GM12892 (cell line): ENCODE data around the gene CMKLR1.

Experiments used
- DNase-seq: peaks from one replicate; pipeline ENCODE4 v3.0.0; 2011; ENCODE audit not compliant: insufficient read length
- FAIRE-seq: peaks from 2 replicates; lab custom pipeline; 2011; peaks lifted over from hg19 to GRCh38; lab: Jason Lieb, UNC
- POLR2A ChIP-seq: IDR thresholded peaks from 2 replicates; pipeline ENCODE4 v1.6.1; 2011; ENCODE audit warnings: low read depth, low read length, control low read depth
- POLR2AphosphoS5 ChIP-seq: IDR thresholded peaks from 2 replicates; pipeline ENCODE4 v1.6.1; 2011; ENCODE audit warnings: low read depth, low read length, control low read depth
- TAF1 ChIP-seq: IDR thresholded peaks from 2 replicates; pipeline ENCODE4 v1.6.1; 2011; ENCODE audit warnings: low read depth, mild to moderate bottlenecking, control low read depth, low read length, borderline replicate concordance

Gene CMKLR1

DNA sequence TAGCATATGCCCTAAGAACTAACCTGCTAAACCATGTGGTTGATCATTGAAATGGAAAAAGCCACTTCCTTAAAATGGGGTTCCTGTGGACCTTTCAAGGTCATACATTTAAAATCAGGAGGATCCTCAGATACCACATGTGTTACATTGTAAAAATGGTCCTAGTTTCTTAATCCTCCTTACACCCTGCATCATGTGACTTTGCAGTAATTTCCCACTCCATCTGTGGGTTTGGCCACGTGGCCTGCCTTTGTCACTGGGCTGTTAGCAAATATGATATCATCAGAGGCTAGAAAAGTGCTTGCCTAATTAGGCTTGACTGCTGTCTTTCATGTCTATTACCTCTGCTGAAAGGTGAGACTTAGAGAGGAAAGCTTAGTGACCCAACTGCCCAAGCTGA lies 70.7 kb downstream of the CMKLR1 start:
- no peak for DNase-seq
- FAIRE-seq = no peak
- TF ChIP-seq TAF1 (no peak), POLR2AphosphoS5 (no peak), POLR2A (no peak)

DNA sequence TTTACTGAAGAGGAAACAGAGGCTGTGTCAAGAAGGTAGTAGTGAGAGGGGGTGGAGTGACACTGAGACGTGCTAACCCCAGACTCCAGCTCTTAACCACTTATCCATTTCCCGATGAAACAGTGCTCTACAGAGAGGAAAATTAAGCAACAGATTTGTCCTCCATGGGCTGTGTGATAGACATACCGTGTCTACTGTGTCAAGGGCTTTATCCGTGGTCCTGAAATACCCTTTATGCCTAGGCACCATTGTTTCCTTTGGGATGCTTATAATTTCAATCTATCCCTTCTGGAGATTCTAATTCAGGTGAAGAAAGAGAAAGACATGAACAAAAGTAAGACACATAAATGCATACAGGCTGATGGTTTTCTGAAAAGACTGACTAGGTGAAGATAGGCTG lies 71.7 kb downstream of the CMKLR1 start:
- FAIRE-seq (no peak), DNase-seq (no peak)
- TF ChIP-seq POLR2AphosphoS5 = no peak
- TF ChIP-seq POLR2A = no peak
- no peak for TF ChIP-seq TAF1

DNA sequence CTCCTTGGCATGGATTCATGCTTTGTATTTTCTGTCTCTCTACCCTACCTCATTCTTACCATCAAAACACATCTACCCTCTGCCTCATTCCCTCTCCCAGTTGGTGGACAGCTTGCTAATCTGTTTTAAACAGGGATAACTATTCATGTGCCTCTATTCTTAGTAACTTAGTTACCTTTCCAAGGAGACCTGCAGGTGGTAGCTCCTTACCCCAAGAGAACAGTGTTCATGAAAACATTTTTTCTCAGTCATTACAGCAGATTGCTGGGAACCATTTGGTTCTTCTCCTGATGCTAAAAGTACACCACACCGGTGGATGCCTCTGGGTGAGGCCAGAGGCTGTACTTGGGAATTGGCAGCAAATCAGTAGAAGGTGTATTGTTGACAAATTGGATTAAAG lies 73.0 kb downstream of the CMKLR1 start:
- DNase-seq = no peak
- FAIRE-seq = no peak
- no peak for TF ChIP-seq TAF1
- no peak for TF ChIP-seq POLR2A
- no peak for TF ChIP-seq POLR2AphosphoS5

DNA sequence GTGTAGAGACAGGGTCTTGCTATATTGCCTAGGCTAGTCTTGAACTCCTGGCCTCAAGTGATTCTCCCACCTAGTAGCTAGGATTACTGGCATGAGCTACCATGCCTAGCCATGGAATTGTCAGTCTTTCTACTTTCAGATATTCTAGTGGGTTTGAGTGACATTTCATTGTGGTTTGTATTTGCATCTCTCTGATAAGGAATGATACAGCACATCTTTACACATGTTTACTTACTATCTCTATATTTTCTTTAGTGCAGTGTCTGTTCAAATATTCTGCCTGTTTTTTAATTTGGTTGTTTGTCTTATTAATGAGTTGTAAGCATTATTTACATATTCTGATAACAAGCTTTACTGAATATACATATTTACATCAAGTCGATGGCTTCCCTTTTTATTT lies 73.6 kb downstream of the CMKLR1 start:
- TF ChIP-seq TAF1 (no peak), POLR2AphosphoS5 (no peak), POLR2A (no peak)
- DNase-seq (no peak), FAIRE-seq (no peak)

DNA sequence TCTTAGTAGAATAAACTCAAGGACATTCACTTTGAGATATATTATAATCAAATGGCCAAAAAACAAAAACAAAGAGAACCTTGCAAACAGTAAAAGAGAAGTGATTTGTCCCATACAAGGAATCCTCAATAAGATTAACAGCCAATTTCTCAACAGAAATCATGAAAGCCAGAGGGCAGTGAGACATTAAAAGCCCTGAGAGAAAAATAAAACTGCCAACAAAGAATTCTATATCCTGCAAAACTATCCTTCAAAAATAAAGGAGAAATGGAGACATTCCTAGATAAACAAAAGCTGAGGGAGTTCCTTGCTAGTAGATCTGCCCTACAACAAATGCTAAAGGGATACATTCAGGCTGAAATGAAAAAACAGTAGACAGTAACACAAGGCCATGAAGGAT lies 78.1 kb downstream of the CMKLR1 start:
- TF ChIP-seq POLR2AphosphoS5 (no peak), TAF1 (no peak)
- no peak for DNase-seq
- no peak for FAIRE-seq

DNA sequence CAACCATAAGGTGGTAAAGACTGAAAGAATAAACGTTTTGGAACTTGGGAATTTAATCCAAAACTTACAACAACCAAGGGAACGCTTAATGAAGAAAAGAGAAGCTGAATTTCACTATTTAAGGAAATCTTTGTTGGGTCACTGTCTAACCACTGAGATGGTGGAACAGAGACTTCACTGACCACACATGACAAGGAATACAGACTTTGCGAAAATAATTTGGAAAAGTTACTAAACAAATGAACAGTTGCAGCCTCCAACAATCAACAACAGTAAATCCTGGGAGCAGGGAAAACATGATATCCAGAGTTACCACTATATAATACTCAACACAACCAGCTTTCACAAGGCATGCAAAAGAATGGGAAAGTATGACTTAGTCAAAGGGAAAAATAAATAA lies 79.1 kb downstream of the CMKLR1 start:
- no peak for DNase-seq
- no peak for FAIRE-seq
- TF ChIP-seq TAF1 (no peak), POLR2A (no peak), POLR2AphosphoS5 (no peak)

DNA sequence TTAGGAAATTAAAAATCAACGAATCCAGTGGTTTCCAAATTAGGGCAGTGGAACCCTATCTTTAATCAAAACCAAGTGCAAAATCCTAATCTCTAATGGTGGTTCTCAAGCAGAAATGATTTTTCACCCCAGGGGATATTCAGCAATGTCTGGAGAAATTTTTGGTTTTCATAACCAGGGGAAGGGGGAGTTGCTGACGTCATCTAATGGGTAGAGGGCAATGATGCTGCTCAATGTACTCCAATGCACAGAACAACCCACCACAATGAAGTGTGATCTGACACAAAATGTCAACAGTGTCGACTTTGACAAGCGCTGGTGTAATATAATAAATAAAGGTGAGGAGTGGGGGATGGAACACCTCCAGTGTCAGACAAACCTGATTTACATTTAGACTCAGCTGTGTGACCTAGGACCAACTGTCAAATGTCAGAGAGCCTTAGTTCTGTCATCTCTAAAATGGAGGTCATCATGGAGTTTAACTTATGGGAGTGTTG lies 81.5 kb downstream of the CMKLR1 start:
- DNase-seq (no peak), FAIRE-seq (no peak)

DNA sequence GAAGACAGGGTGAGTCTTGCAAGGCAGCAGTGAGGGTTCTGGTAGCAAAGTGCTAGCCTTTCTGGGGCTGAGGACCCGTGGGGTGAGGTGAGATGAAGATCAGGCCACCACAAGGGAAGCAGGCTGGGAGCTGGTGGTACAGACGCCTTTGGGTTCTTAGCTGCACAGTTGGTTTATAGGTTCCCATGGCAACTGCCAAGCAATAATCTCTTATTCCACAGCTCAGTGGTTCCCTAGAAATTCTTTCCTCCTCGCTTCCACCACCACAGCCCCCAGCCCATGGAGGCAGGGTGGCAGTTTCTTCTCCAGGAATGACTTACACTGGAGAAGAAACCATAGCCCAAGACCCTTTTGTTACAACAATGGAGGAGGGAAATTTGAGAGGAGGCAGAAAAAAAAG lies 82.1 kb downstream of the CMKLR1 start:
- DNase-seq = no peak

More for the DNA sequence above, 81.5 kb downstream of the CMKLR1 start:
- TF ChIP-seq TAF1 = no peak
- no peak for TF ChIP-seq POLR2AphosphoS5
- no peak for TF ChIP-seq POLR2A

DNA sequence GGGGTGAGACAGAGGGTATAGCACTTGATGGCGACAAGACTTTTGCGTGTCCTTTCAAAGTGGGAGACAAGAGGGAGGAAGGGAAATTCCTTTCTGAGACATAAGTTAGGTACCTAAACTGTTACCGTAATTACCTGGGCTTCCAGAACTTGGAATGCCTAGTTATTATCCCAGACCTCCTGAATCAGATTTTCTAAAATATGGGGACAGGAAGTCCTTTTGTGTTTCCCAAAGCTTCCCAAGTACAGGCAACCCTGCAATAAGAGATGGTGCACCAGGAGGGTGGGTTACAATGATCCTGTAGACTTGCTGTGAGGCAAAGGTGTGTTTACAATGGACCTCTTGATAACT lies 83.9 kb downstream of the CMKLR1 start:
- no peak for DNase-seq
- no peak for TF ChIP-seq POLR2A
- no peak for TF ChIP-seq TAF1
- no peak for TF ChIP-seq POLR2AphosphoS5
- no peak for FAIRE-seq

More for the DNA sequence above, 82.1 kb downstream of the CMKLR1 start:
- TF ChIP-seq TAF1 (no peak), POLR2AphosphoS5 (no peak), POLR2A (no peak)
- no peak for FAIRE-seq

DNA sequence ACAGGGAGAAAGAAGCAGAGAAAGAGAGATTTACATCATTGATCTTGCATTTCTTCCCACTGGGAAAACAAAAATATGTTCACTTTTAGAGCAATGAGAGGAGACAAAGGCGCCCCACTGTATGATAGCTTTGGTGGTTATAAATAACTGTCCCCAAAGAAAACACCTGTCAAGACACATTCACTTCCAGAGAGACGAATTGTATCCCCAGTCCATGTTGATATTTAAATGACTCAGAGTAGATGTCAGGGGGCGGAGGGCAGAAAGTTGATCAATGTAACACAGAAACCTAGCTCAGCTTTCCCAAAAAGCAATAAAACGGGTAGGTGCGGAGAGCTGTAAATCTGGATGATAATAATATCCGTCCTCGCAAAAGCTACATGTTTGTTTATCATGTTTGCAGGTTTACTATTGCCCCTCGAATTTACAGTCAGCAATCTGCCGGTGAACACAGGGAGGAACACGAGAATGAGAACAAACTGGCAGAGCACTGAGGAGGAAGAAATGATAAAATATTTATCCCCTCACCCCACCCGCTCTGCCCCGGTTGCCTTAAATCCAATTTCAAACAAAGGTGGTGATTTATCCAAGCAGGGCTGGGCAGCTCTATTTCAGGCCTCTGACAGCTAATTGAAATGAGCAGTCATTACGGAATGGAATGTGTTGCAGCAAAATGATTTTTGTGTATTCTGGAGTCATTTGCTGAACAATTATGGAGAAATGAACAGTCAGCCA lies 84.4 kb downstream of the CMKLR1 start:
- no peak for TF ChIP-seq TAF1
- no peak for TF ChIP-seq POLR2A
- TF ChIP-seq POLR2AphosphoS5 = no peak
- no peak for DNase-seq
- FAIRE-seq = no peak

DNA sequence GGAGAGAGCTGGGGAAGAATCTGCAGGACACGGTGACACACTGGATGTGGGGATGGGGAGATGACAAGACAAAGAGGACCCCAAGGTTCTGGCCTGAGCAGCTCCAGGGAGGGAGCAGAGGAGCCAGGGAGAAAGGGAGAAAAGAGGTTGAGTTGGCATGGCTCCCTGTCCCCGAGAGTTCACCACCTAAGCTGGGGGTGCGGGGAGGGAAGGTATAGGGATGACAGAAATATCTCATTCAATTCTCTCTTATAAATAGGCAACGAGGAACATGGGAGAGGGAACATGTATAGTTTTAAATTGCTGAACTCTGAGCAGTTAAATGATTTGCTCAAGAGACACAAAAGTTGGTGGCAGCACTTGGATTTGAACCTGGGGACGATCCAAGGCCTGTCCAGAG lies 85.1 kb downstream of the CMKLR1 start:
- no peak for TF ChIP-seq POLR2AphosphoS5
- no peak for TF ChIP-seq POLR2A
- no peak for TF ChIP-seq TAF1
- no peak for DNase-seq
- no peak for FAIRE-seq

DNA sequence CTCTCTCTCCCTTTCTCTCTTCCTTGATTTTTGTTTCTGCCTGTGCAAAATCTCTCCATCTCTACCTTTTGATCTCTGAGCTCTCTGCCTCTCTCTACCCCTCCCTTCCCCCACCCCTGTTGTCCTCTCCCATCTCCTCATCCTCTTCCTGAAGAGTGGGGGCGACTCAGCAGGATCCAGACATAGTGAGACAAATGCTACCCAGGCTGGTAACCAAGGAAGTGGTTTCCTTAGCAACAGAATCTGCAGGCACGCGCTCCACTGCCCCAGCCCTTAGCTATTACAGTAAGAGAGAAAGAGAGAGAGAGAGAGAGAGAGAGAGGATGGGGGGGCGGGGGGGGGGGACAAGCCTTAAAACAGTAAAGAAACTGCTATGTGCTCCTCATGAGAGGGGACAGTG lies 85.6 kb downstream of the CMKLR1 start:
- FAIRE-seq (no peak), DNase-seq (no peak)
- TF ChIP-seq TAF1 = no peak
- TF ChIP-seq POLR2AphosphoS5 = no peak
- no peak for TF ChIP-seq POLR2A

DNA sequence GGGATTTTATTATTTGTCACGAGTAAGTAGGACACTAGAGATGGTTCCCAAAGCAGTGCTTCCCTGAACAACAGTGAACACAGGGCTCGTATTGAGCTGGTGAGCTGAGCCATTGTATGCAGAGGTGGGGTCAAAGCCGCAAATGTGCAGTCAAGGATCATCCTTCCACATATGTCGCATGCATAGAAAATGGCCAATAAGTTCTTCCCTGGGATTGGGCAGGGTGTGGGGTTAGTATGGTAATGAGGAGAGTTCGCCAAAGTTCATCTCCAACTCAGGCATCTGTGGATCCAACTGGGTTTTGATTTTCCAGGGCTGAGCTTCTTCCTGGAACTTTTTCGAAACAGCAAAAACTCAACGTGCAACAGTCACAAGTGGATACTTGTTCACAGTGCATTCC lies 86.6 kb downstream of the CMKLR1 start:
- TF ChIP-seq POLR2A (no peak), TAF1 (no peak), POLR2AphosphoS5 (no peak)
- no peak for DNase-seq
- FAIRE-seq = no peak
